GM13977 (cell line): ENCODE results near the gene DGAT2L6.

ENCODE experiments used
- DNase-seq: peaks from one replicate; pipeline ENCODE4 v3.0.0; 2012; ENCODE audit warnings: low spot score
- CTCF ChIP-seq: IDR thresholded peaks from 2 replicates; pipeline ENCODE4 v1.5.1; 2012; ENCODE audit warnings: mild to moderate bottlenecking, control low read depth; ENCODE audit not compliant: insufficient read depth; ENCODE audit errors: extremely low read depth, missing control alignments
- in situ Hi-C: fragments of 300-500 bp; cut with MboI; formaldehyde crosslinking; loops from one replicate; pipeline ENCODE4 v1.12.0; 2022; ENCODE audit warnings: low sequenced_read_pairs, low pct_unique_long_range_greater_than_20kb, mixed read lengths, inconsistent platforms; ENCODE audit not compliant: unreplicated experiment

The DGAT2L6 gene

GRCh38 chrX:70247252-70247651 lies 70.0 kb downstream of the DGAT2L6 start:
- DNase-seq = no peak
- TF ChIP-seq CTCF = no peak
- in situ Hi-C loops = no loop called here

- no peak for TF ChIP-seq CTCF
- DNase-seq = no peak
These were observed 75.2 kb downstream of the DGAT2L6 start for GRCh38 chrX:70252491-70252890.

GRCh38 chrX:70253377-70254062 lies 76.2 kb downstream of the DGAT2L6 start:
- no peak for DNase-seq
- TF ChIP-seq CTCF = no peak
- in situ Hi-C loops = no loop called here

More at GRCh38 chrX:70252491-70252890, 75.2 kb downstream of the DGAT2L6 start:
- in situ Hi-C loops = no loop called here

- no peak for TF ChIP-seq CTCF
- DNase-seq = no peak
- in situ Hi-C loops = no loop called here
These were observed 76.7 kb downstream of the DGAT2L6 start for GRCh38 chrX:70254063-70254400.

- no peak for TF ChIP-seq CTCF
- in situ Hi-C loops = no loop called here
These were observed 77.6 kb downstream of the DGAT2L6 start for GRCh38 chrX:70254909-70255308.

More at GRCh38 chrX:70254909-70255308, 77.6 kb downstream of the DGAT2L6 start:
- no peak for DNase-seq
